Measurements from ENCODE around the gene KAT14.
"Not testable (repeated sequence)": the region's sequence is repeated elsewhere in the genome, so short reads cannot be mapped to it uniquely, and the experiment has no call there.

Gene KAT14

DNA sequence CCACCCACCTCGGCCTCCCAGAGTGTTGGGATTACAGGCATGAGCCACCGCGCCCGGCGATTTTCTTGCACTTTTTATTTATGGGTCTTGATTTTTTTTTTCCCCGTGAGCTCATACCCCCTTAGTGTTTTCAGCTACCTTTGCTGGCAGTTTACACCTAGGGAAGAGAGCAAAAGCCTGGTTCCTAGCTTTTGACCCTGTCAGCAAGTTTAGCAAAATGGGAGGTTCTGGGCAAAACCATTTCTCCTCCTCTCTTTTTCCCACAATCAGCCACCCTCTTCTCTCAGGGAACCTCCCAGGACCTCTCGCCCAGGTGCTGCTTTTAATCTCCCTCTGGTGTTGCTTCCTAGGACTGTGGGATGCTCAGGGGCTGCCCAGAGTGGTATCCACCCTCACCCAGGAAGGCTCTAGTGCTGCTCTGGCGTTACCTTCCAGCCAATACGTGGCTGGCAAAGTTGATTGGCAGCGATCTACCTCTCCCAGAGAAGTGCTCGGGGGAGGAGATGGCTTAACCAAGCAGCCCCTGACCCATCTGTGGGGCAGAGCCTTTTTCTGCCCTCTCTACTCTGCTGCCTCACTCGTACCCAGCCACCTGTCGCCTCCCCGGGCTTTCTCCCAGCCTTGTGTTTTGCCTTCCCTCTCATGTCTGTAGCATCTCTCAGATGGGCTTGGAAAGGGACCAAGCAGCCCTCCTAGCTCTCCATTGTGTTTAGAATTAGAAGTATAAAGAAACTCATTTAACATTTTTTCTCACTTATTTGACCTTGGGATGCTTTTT lies 37.4 kb downstream of the KAT14 start:
- TF ChIP-seq, protein P1, sequence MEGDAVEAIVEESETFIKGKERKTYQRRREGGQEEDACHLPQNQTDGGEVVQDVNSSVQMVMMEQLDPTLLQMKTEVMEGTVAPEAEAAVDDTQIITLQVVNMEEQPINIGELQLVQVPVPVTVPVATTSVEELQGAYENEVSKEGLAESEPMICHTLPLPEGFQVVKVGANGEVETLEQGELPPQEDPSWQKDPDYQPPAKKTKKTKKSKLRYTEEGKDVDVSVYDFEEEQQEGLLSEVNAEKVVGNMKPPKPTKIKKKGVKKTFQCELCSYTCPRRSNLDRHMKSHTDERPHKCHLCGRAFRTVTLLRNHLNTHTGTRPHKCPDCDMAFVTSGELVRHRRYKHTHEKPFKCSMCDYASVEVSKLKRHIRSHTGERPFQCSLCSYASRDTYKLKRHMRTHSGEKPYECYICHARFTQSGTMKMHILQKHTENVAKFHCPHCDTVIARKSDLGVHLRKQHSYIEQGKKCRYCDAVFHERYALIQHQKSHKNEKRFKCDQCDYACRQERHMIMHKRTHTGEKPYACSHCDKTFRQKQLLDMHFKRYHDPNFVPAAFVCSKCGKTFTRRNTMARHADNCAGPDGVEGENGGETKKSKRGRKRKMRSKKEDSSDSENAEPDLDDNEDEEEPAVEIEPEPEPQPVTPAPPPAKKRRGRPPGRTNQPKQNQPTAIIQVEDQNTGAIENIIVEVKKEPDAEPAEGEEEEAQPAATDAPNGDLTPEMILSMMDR (IDR thresholded peaks at IDR 0.05; ENCODE audit: low read depth, low read length): no peak
- no peak for DNase-seq (ENCODE audit: low read depth, low spot score)
- in situ Hi-C loops (cut with HindIII; ENCODE audit: low sequenced_read_pairs): no loop called here

DNA sequence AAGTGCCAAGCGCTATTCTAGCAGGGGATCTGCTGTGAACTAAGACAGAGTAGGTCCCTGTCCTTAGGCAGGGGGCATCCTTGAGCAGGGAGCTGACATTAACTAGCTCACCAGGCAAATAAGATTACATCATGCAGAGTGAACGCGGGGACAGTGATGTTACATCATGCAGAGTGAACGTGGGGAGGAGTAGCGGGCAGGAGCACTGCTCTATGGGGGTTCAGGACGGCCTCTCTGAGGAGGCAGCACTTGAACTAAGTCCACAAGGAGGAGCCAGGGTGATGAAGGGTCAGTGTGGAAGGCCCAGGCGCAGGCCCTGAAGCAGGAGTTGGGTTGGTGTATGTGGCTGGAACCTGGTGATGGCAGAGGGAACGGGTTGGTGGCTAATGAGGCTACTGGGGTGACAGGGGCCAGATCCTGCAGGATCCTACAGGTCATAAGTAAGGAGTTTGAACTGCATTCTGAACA lies 38.7 kb downstream of the KAT14 start:
- TF ChIP-seq, protein P1 (IDR thresholded peaks at IDR 0.05; ENCODE audit: low read depth, low read length): no peak
- no peak overlapping the region for H3K4me3 ChIP-seq (ENCODE audit: low read depth, low read length)
- in situ Hi-C loops (cut with HindIII; ENCODE audit: low sequenced_read_pairs): no loop called here
- DNase-seq (ENCODE audit: low read depth, low spot score): no peak

More for the DNA sequence above, 37.4 kb downstream of the KAT14 start:
- H3K4me3 ChIP-seq (ENCODE audit: low read depth, low read length): no peak overlapping the region

DNA sequence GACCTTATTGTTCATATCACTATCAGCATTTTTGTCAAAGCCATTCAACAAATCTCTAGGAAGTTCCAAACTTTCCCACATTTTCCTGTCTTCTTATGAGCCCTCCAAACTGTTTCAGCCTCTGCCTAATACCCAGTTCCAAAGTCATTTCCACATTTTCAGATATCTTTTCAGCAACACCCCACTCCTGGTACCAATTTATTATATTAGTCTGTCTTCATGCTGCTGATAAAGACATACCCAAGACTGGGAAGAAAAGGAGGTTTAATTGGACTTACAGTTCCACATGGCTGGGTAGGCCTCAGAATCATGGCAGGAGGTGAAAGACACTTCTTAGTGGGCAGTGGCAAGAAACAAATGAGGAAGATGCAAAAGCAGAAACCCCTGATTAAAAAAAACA lies 42.7 kb downstream of the KAT14 start:
- DNase-seq (ENCODE audit: low read depth, low spot score); in situ Hi-C loops (cut with HindIII; ENCODE audit: low sequenced_read_pairs); H3K4me3 ChIP-seq (ENCODE audit: low read depth, low read length): not testable (repeated sequence)

DNA sequence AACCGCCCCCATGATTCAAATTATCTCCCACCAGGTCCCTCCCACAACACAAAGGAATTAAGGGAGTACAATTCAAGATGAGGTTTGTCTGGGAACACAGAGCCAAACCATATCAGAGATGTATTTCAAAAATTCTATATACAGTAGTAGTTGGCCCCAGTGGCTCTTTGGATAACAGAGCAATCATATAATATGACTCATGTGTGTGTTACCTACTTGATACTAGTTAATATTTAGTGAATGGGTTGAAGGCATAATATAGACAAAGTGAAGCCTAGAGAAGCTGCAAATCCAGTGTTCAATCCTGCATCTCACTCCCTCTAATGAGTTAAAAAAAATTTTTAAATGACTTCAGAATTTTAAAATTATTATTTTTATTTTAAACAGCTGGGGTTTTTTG lies 43.2 kb downstream of the KAT14 start:
- TF ChIP-seq, protein P1 (IDR thresholded peaks at IDR 0.05; ENCODE audit: low read depth, low read length): no peak
- in situ Hi-C loops (cut with HindIII; ENCODE audit: low sequenced_read_pairs): no loop called here
- H3K4me3 ChIP-seq (ENCODE audit: low read depth, low read length): no peak overlapping the region
- no peak for DNase-seq (ENCODE audit: low read depth, low spot score)

DNA sequence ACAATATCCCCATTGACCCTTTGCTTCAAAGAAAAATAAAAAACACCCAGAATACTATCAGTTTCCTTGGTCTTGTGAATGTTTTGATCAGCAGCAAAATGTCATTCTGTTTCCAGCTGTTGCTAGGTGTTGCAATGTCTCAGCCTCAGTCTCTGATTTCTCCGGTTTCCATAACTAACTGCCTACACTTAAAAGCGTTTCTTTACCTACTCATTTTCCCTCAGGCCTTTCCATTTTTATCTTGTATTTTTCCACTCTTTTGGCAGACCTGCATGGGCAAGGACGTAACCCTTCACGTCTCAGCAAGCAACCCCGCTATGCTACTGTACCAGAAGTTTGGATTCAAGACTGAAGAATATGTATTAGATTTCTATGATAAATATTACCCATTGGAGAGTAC lies 49.4 kb downstream of the KAT14 start:
- TF ChIP-seq, protein P1 (IDR thresholded peaks at IDR 0.05; ENCODE audit: low read depth, low read length): no peak
- no peak overlapping the region for H3K4me3 ChIP-seq (ENCODE audit: low read depth, low read length)
- no peak for DNase-seq (ENCODE audit: low read depth, low spot score)
- in situ Hi-C loops (cut with HindIII; ENCODE audit: low sequenced_read_pairs): no loop called here

DNA sequence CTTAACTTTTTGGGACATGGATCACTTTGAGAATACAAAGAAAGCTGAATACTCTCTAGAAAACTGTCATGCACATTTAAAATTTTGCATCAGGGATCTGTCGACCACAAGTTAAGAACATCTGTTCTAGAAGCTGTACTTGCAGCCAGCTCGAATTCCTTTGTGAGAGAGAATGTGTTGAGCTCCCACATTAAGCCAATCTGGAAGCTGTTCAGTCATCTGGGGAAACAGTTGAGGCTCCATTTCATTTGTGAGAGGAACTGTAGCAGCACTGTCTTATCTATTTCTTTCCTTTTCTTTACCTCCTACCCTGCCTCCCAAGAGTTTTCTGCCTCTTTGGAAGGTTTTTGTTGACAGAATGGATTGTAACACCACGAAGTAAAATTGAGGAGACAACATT lies 50.8 kb downstream of the KAT14 start:
- DNase-seq (ENCODE audit: low read depth, low spot score): no peak

More for the DNA sequence above, 50.8 kb downstream of the KAT14 start:
- H3K4me3 ChIP-seq (ENCODE audit: low read depth, low read length): no peak overlapping the region
- TF ChIP-seq, protein P1 (IDR thresholded peaks at IDR 0.05; ENCODE audit: low read depth, low read length): no peak
- in situ Hi-C loops (cut with HindIII; ENCODE audit: low sequenced_read_pairs): no loop called here
